Gastroesophageal sphincter (tissue), 3 donors: ENCODE data around the gene MTHFD1L.

ENCODE experiments used
- CTCF ChIP-seq, 4 experiments: fragments of 200-600 bp in 2 of 4; fragments of 450-650 bp in 2 of 4; sonication (generic) in 1 of 4; IDR thresholded peaks; one replicate each; pipeline ENCODE4 v1.5.1; 2017 to 2019; ENCODE audit warnings: antibody characterized with exemption in 4 of 4, mild to moderate bottlenecking in 2 of 4, moderate library complexity in 2 of 4
- EP300 ChIP-seq: sonication (generic); formaldehyde crosslinking; IDR thresholded peaks from one replicate; pipeline ENCODE4 v1.6.1; 2017; ENCODE audit warnings: antibody characterized with exemption, mild to moderate bottlenecking
- POLR2A ChIP-seq, 2 donors: fragments of 450-650 bp; IDR thresholded peaks; one replicate each; pipeline ENCODE4 v1.6.1; 2017; ENCODE audit warnings: antibody characterized with exemption in 2 of 2, mild to moderate bottlenecking in 2 of 2, moderate library complexity in 1 of 2

- TF ChIP-seq EP300 = no peak
- no peak for TF ChIP-seq CTCF (IDR thresholded peaks at IDR 0.05)
- no peak for TF ChIP-seq POLR2A (IDR thresholded peaks at IDR 0.05)
These were observed 194.2 kb downstream of the MTHFD1L start for GRCh38 chr6:151059612-151060095.
